ENCODE results near the gene AKT1S1.

- no peak for TF ChIP-seq CTCF (conservative IDR thresholded peaks at IDR 0.05; ENCODE audit: low read depth, low read length)
- no peak for TF ChIP-seq EZH2phosphoT487 (IDR thresholded peaks at IDR 0.05; ENCODE audit: borderline replicate concordance, low read length)
Observed at GRCh38 chr19:49863254-49863934, 13.8 kb downstream of the AKT1S1 start.

All from PC-3 (cell line).